ENCODE data around the gene GCK. TPM values are rescaled to one million over a fixed set of nuclear protein-coding genes. Genes with fewer than 3 reads are reported as not detected.

Gene GCK
- total RNA-seq = not detected

- ATAC-seq = no peak
Observed at GRCh38 chr7:44189286-44189992, at the start of gene GCK. Gene GCK, minus strand, starts transcription at chr7:44189439. Its CDS starts 486 bp downstream, at chr7:44188953.

DNA sequence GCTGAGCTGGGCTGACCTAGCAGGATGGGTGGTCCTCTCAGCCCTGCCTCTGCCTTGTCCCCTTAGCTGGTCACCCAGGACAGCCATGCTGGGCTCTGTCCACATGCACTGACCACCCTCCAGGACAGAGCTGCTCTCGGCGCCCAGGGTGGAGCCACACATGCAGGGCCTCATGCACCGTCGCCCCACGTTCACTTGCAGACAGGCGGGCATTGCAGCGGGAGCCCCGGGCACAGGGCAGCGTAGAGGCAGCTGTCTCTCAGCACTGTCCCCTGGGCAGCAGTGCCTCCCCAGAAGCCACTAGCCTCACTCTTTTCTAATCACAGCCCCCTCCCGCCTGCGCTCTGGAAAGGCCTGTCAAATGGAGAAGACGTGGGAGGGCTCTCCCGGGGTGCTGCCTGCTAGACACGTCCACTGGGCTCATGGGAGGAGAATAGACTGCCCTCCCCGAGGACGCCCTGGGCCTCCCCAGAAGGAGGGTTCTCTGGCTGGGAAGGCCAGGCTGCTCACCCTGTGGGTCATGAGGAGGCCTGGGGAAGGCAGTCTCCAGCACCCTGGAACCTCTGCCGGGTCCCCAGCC, 49.0 kb upstream of the GCK start:
- ATAC-seq = no peak

GRCh38 chr7:44237696-44238095, 48.5 kb upstream of the GCK start:
- ATAC-seq = no peak

- ATAC-seq = no peak
Observed at GRCh38 chr7:44236333-44236728, 47.1 kb upstream of the GCK start.

DNA sequence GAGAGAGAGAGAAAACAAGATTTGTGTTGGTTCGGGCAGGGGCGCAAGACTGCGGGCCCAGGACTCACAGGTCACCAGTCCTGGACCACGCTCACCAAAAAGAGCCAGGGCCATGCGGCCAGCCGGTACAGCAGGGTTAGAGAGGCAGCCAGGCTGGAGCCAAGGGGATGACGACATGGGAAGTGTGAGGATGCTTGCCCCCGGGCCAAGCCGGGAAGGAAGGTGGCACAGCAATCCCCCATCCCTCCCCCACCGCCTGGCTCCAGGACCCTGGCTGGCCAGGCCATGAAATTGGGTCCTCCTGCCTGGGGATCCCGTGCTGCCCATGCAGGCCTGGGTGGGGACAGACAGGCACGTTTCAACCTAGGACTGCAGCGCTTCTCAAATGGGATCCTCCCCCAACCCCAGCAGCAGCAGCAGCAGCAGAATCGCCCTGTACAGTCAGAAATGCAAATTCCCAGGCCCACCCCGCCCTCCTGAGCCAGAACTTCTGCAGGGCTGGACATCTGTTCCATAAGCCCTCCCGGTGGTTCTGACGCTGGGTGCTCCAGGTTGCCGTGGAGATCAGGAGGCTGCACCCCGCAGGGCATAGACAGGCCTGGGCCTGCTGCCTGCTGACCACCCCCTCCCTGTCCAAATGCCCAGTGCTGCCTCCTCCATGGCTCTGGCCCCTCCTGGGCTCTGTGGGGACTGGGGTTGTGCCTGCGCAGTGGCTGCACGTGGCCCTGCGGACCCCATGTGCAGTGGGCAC, 46.5 kb upstream of the GCK start:
- no peak for ATAC-seq

- ATAC-seq = no peak
Observed at GRCh38 chr7:44235066-44235465, 45.8 kb upstream of the GCK start.

DNA sequence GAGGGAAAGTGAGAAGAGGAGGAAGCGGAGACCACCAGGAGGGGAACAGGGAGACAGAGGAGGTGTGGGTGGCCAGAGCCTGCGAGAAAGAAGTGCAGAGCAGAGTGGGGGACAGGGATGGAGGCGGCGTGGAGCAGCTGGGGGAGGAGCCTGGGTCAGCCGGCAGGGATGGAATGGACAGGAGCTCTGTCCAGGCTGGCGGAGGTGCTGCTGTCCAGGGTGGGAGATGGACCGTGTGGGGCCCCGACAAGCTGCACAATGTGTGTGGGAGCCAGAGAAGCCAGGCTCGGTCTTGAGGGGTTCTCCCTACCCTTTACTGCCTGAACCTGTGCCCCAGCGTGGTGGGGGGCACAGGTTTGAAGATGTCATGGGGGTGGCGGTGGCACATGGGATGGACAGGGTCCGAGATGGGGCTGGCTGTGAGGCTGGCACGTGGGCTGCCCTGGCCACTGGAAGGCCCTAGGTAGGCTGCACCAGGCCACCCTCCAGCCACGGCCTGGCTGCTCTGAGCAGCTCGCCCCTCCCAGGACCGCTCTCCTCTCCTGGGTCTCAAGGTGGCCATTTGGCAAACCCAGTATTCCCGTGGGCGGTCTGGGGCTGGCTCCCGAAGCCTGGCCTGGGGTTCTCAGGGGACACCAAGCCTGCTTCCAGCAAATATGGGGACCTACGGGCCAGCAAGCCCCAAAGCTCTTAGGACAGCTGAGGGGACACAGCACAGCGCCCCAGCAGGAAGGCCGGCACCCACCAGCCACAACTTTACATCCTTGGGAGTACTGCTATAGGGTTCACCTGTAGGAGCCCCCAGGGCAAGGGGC, 43.9 kb upstream of the GCK start:
- ATAC-seq = no peak

DNA sequence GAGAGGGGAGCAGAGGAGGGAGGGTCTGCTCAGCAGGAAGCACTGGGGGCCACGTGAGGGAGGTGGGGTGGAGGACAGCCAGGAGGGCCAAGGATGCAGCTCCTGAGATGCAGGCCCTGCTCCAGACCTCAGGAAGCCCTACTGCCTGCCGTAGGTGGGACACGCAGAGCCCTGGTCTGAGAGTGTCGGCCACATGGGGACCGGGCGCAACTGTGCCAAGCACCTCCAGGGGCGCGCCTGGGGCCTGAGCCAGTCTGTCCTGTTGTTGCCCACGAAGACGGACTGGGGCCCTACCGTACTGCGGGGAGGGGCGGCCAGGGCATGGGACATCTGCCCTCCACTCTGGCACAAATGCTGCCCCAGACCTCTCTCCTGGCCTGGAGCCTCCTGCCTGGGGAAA, 43.2 kb upstream of the GCK start:
- no peak for ATAC-seq

GRCh38 chr7:44231088-44231487, 41.8 kb upstream of the GCK start:
- ATAC-seq = no peak

DNA sequence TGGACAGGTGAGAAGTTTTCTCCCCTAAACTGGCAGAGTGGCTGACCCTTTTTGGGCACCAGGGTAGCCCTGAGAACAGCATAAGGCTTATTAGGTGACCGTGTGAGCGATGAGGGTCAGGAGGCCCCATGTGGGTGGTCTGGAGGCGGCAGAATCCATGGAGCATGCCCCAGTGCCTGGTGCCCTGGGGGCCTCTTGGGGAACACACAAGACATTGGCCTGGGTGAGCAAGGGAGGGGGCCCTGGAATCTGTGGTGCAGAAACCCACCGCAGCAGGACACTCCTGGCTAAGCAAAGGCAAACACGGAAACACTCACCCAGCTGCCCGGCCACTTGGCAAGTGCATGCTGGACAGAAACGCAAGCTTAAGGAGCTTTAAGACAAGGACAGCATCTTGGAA, 41.0 kb upstream of the GCK start:
- no peak for ATAC-seq

DNA sequence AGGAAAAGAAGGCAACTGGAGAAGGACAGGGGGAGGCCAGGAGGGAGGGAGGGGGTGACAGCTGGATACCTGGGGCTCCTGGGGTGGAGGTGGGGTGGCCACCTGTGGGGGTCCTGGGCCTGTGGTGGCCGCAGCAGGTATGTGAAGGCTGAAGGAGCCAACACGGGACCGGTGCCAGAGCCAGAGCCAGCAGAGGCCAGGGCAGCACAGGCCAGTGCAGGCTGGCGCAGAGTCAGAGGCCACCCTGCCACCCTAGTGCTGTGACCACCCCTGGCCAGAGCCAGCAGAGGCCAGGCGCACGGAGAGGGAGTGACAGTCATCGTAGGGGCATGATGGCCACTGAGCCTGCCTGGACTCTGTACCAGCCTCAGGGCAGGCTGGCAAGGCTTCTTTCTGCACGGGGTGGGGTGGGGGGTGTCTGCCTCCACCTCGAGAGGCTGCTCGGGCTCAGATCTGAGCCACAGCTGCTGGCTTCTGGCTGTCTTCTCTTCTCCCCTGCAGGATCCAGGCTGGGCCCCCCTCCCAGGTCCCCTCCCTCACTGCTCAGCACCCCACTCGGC, 40.4 kb upstream of the GCK start:
- ATAC-seq = no peak

- no peak for ATAC-seq
Observed at GRCh38 chr7:44228571-44229350, 39.5 kb upstream of the GCK start.

GRCh38 chr7:44227911-44228310, 38.7 kb upstream of the GCK start:
- no peak for ATAC-seq

- no peak for ATAC-seq
Observed at GRCh38 chr7:44226396-44226753, 37.1 kb upstream of the GCK start.

GRCh38 chr7:44225566-44226395, 36.5 kb upstream of the GCK start:
- ATAC-seq = peak; percentile 8

DNA sequence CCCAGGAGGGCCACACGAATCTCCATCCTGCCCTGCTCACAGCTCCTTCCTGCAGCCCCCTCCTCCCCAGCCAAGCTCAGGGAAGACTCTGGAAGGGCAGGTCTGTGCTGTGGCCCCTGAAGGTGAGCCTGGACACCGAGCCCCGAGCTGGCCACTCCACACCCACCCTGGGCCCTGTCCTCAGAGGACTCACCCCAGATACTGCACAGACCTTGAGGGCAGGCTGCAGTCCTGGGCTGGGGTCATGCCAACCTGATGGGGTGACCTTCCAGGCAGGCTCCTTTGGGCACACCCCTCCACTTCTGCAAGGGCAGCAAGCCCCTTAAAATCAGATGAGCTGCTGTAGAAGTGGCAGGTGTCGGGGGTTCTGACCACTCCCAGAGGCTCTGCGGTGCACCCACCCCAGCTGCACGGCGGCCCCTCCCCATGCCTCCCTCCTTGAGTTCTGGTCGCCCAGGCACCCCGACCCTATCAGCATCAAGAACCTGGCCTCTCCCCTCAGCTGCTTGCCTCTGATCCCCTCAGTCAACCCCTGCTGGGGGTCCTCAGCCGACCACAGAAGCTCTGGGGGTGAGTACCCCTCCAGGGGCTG, 35.8 kb upstream of the GCK start:
- ATAC-seq = peak; percentile 23

- peak; percentile 41 for ATAC-seq
Observed at GRCh38 chr7:44224080-44224973, 35.1 kb upstream of the GCK start.

DNA sequence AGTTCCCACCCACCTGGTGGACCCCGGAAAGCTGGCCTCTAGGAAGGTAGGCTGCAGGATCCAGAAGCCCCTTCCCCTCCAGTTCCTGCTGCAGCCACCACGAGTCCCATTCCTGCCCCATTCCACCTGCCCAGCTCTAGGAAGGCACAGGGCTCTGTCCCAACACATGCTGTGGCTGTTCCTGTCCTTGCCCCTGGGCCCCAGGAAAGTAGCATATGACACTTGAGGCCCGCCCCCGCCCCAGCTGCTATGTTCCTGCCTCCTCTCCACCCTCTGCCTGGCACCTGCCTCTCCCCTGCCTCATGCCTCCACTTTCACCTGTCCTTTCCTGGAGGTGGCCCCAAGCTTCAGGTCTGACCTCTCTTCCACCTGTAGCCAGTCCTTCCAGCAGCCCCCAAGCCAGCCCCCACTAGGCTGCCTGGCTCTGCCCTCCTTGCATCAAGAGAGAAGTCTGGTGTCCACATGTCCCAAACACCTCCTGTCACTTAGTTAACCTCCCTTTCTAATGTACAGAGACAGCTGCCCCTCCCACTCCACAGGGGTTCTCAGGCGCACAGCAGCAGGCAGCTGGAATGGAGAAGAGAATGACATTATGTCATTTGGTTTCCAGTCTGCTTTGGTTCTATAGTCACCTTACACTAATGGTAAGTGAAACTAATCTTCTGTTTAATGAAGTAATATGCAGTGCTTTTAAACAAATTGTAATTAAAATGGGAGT, 34.3 kb upstream of the GCK start:
- no peak for ATAC-seq

DNA sequence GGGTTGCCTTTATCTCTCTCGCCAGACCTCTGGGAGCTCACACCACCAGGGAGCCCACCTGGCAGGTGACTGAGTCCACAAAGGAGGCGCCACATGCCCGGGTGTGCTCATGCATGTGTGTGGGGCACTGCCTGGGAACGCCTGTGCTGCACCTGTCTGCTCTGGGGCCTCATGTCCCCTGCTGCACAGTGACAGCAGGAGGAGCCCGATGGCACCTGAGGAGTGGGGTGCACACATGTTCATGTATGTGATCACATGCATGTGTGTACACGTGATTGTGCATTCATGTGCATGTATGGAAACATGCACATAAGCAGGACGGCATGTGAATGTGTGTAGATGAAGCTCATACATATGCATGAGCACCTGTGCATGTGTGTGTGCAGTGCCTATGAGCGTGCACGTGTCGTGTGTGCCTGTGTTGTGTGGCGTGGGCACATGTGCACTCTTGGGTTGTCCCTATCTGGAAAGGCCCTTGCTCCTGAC, 33.6 kb upstream of the GCK start:
- no peak for ATAC-seq

All from esophagus mucosa (tissue), 1 donor.